HEK293 (cell line): Measurements from ENCODE around the gene ADGRD2.

ENCODE experiments used
- ZNF311 ChIP-seq: fragments of 450-650 bp; formaldehyde crosslinking; IDR thresholded peaks from 2 replicates; pipeline ENCODE4 v1.5.1; 2017; ENCODE audit warnings: missing biosample characterization, missing genetic modification characterization, borderline replicate concordance
- ZNF521 ChIP-seq: fragments of 450-650 bp; formaldehyde crosslinking; IDR thresholded peaks from 2 replicates; pipeline ENCODE4 v1.5.1; 2017; ENCODE audit warnings: missing biosample characterization, mild to moderate bottlenecking, missing genetic modification characterization
- TF ChIP-seq, protein P1 (sequence below): fragments of 450-650 bp; formaldehyde crosslinking; IDR thresholded peaks from 2 replicates; pipeline ENCODE4 v1.5.1; 2016; ENCODE audit warnings: missing biosample characterization, missing genetic modification characterization

DNA sequence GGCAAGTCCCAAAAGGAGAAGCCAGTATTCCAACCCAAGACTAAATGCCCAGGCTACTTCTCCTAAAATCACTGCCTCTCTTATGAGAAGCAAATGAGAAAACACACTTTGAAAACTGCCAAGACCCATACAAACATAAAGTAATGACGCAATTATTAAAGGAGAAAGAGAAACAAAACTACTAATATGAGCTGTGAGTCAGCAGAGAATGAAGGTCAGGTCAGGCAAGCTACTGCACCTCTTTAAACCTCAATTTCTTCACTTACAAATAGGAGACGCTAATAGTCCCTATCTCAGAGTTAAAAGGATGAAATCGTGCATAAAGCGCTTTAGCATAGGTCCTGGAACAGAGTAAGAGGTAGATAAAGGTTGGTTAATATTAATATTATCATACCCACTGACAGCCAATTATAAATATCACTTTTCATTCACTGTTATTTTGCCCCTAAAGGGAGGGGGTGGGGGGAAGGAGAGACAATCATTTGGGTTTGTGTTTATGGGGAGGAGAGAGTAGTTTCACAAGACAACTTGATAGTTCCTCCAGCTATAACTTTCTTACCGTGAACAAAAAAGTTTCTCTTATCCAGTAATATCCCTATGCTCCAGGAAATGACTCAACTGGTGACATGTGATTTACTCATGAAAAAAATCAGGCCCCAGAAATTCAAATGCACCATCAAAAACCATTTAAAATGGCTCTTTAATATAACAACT lies 38.6 kb upstream of the ADGRD2 start:
- TF ChIP-seq ZNF521 (tag by site-specific recombination) (no peak), ZNF311 (tag by site-specific recombination) (no peak)
- TF ChIP-seq, protein P1, sequence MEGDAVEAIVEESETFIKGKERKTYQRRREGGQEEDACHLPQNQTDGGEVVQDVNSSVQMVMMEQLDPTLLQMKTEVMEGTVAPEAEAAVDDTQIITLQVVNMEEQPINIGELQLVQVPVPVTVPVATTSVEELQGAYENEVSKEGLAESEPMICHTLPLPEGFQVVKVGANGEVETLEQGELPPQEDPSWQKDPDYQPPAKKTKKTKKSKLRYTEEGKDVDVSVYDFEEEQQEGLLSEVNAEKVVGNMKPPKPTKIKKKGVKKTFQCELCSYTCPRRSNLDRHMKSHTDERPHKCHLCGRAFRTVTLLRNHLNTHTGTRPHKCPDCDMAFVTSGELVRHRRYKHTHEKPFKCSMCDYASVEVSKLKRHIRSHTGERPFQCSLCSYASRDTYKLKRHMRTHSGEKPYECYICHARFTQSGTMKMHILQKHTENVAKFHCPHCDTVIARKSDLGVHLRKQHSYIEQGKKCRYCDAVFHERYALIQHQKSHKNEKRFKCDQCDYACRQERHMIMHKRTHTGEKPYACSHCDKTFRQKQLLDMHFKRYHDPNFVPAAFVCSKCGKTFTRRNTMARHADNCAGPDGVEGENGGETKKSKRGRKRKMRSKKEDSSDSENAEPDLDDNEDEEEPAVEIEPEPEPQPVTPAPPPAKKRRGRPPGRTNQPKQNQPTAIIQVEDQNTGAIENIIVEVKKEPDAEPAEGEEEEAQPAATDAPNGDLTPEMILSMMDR (tag by site-specific recombination): no peak
